ENCODE results near the gene MARS1. TPM values are rescaled to one million over a fixed set of nuclear protein-coding genes. Genes with fewer than 3 reads are reported as not detected.

Gene MARS1
- polyA plus RNA-seq, 4 donors, result 57.0 to 93.4 (median 62.6) TPM

DNA sequence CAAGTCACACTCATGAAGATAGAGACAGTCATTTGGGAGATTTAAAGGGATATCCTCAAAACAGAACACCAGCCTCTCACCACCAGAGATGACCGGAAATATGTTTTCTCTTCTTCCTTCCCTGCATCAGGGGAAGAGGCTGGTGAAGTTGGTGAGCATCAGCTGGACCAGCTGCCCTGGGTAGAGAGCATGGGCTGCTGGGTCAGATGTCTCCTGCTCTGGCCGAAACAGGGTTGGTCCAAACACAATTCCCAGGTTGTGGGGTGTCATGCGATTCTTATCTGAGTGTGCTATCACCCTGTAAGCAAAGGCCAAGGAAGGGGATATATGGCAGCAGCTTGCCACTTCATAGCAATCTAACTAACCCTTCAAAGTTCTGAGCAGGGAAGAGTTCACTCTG, 15.5 kb upstream of the MARS1 start:
- Histone ChIP-seq H3K27ac (ENCODE audit: low read depth in 1 of 3, low read length in 2 of 3) (no peak overlapping the region), H3K36me3 (ENCODE audit: control insufficient read depth in 3 of 3, insufficient read depth in 2 of 3, low read depth in 1 of 3, low read length in 3 of 3) (peaks cover 0 to 25% (median 0%) of the 10 kb centered on the region in 3 donors), H3K4me1 (ENCODE audit: control insufficient read depth in 3 of 3, insufficient read depth in 2 of 3, low read depth in 1 of 3, low read length in 2 of 3) (peaks cover 0 to 41% (median 8%) of the 10 kb centered on the region in 3 donors), H3K27me3 (ENCODE audit: control insufficient read depth in 3 of 3, insufficient read depth in 3 of 3, low read length in 3 of 3) (peaks cover 0 to 41% (median 0%) of the 10 kb centered on the region in 3 donors), H3K4me3 (ENCODE audit: low read depth in 1 of 3, low read length in 3 of 3) (no peak overlapping the region), H3K9me3 (ENCODE audit: control insufficient read depth in 2 of 2, insufficient read depth in 1 of 2, low read depth in 1 of 2, low read length in 1 of 2) (no peaks in the 10 kb centered on the region)
- FAIRE-seq, result no peak
- 71 to 77% (median 77%) methylated on average over 3 of the region's 3 CpGs for WGBS, 3 donors
- no peak for DNase-seq

- Histone ChIP-seq H3K9me3 (ENCODE audit: control insufficient read depth in 2 of 2, insufficient read depth in 1 of 2, low read depth in 1 of 2, low read length in 1 of 2) (no peaks in the 10 kb centered on the region), H3K4me1 (ENCODE audit: control insufficient read depth in 3 of 3, insufficient read depth in 2 of 3, low read depth in 1 of 3, low read length in 2 of 3) (peaks cover 0 to 41% (median 8%) of the 10 kb centered on the region in 3 donors), H3K27ac (ENCODE audit: low read depth in 1 of 3, low read length in 2 of 3) (no peak overlapping the region), H3K36me3 (ENCODE audit: control insufficient read depth in 3 of 3, insufficient read depth in 2 of 3, low read depth in 1 of 3, low read length in 3 of 3) (peaks cover 0 to 18% (median 0%) of the 10 kb centered on the region in 3 donors), H3K27me3 (ENCODE audit: control insufficient read depth in 3 of 3, insufficient read depth in 3 of 3, low read length in 3 of 3) (peaks cover 0 to 43% (median 0%) of the 10 kb centered on the region in 3 donors), H3K4me3 (ENCODE audit: low read depth in 1 of 3, low read length in 3 of 3) (no peak overlapping the region)
- DNase-seq, result no peak
- 49 to 63% (median 52%) methylated on average over 3 of the region's 3 CpGs for WGBS, 3 donors
- no peak for FAIRE-seq
These were observed 14.5 kb upstream of the MARS1 start for GRCh38 chr12:57473392-57473791.

GRCh38 chr12:57473886-57474285, 14.0 kb upstream of the MARS1 start:
- Histone ChIP-seq H3K27ac (ENCODE audit: low read depth in 1 of 3, low read length in 2 of 3) (no peak overlapping the region), H3K36me3 (ENCODE audit: control insufficient read depth in 3 of 3, insufficient read depth in 2 of 3, low read depth in 1 of 3, low read length in 3 of 3) (peaks cover 0 to 18% (median 0%) of the 10 kb centered on the region in 3 donors), H3K9me3 (ENCODE audit: control insufficient read depth in 2 of 2, insufficient read depth in 1 of 2, low read depth in 1 of 2, low read length in 1 of 2) (no peaks in the 10 kb centered on the region), H3K4me3 (ENCODE audit: low read depth in 1 of 3, low read length in 3 of 3) (no peak overlapping the region), H3K27me3 (ENCODE audit: control insufficient read depth in 3 of 3, insufficient read depth in 3 of 3, low read length in 3 of 3) (peaks cover 0 to 44% (median 0%) of the 10 kb centered on the region in 3 donors), H3K4me1 (ENCODE audit: control insufficient read depth in 3 of 3, insufficient read depth in 2 of 3, low read depth in 1 of 3, low read length in 2 of 3) (peaks cover 0 to 41% (median 8%) of the 10 kb centered on the region in 3 donors)
- FAIRE-seq, result no peak
- DNase-seq, result no peak
- 89 to 91% (median 91%) methylated on average over 5 of the region's 5 CpGs for WGBS, 3 donors

GRCh38 chr12:57474430-57474829, 13.4 kb upstream of the MARS1 start:
- 42 to 71% (median 53%) methylated on average over 8 of the region's 8 CpGs for WGBS, 3 donors
- FAIRE-seq (no peak), DNase-seq (peak in 1 of 2 donors; percentile 9)
- Histone ChIP-seq H3K36me3 (ENCODE audit: control insufficient read depth in 3 of 3, insufficient read depth in 2 of 3, low read depth in 1 of 3, low read length in 3 of 3) (peaks cover 0 to 16% (median 0%) of the 10 kb centered on the region in 3 donors), H3K27ac (ENCODE audit: low read depth in 1 of 3, low read length in 2 of 3) (no peak overlapping the region), H3K9me3 (ENCODE audit: control insufficient read depth in 2 of 2, insufficient read depth in 1 of 2, low read depth in 1 of 2, low read length in 1 of 2) (no peaks in the 10 kb centered on the region), H3K4me1 (ENCODE audit: control insufficient read depth in 3 of 3, insufficient read depth in 2 of 3, low read depth in 1 of 3, low read length in 2 of 3) (peaks cover 0 to 39% (median 8%) of the 10 kb centered on the region in 3 donors), H3K27me3 (ENCODE audit: control insufficient read depth in 3 of 3, insufficient read depth in 3 of 3, low read length in 3 of 3) (peaks cover 0 to 47% (median 0%) of the 10 kb centered on the region in 3 donors), H3K4me3 (ENCODE audit: low read depth in 1 of 3, low read length in 3 of 3) (no peak overlapping the region)

DNA sequence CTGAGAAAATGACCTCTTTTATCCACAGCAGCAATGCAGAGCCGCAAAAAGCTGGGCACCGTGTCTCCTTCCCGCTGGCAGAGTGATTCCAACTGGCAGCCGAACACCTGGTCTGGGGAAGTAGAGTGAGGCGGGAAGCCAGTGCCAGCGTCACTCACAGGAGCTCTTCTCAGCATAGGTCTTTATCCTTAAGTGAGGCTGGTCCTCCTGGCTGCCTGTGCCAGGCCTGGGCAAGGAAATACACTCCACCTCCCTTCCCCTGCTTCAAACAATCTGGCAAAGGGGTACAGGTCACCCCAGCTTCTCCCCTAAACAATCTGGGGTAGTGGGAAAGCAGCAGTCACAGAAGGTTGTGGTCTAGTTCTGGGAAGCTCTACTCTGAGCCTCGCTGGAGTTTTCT, 13.0 kb upstream of the MARS1 start:
- WGBS, 3 donors, result 18 to 58% (median 34%) methylated on average over 7 of the region's 7 CpGs
- H3K27ac ChIP-seq (ENCODE audit: low read depth in 1 of 3, low read length in 2 of 3), result no peak overlapping the region
- peaks cover 0 to 37% (median 8%) of the 10 kb centered on the region in 3 donors for H3K4me1 ChIP-seq (ENCODE audit: control insufficient read depth in 3 of 3, insufficient read depth in 2 of 3, low read depth in 1 of 3, low read length in 2 of 3)
- H3K4me3 ChIP-seq (ENCODE audit: low read depth in 1 of 3, low read length in 3 of 3), result peak overlapping the region in 1 of 3 donors; percentile 35
- H3K9me3 ChIP-seq (ENCODE audit: control insufficient read depth in 2 of 2, insufficient read depth in 1 of 2, low read depth in 1 of 2, low read length in 1 of 2), result no peaks in the 10 kb centered on the region
- no peak for FAIRE-seq
- DNase-seq, result no peak
- peaks cover 0 to 15% (median 0%) of the 10 kb centered on the region in 3 donors for H3K36me3 ChIP-seq (ENCODE audit: control insufficient read depth in 3 of 3, insufficient read depth in 2 of 3, low read depth in 1 of 3, low read length in 3 of 3)
- H3K27me3 ChIP-seq (ENCODE audit: control insufficient read depth in 3 of 3, insufficient read depth in 3 of 3, low read length in 3 of 3), result peaks cover 0 to 49% (median 0%) of the 10 kb centered on the region in 3 donors

- peaks cover 0 to 49% (median 0%) of the 10 kb centered on the region in 3 donors for H3K27me3 ChIP-seq (ENCODE audit: control insufficient read depth in 3 of 3, insufficient read depth in 3 of 3, low read length in 3 of 3)
- DNase-seq, result peak in 1 of 2 donors; percentile 77
- H3K36me3 ChIP-seq (ENCODE audit: control insufficient read depth in 3 of 3, insufficient read depth in 2 of 3, low read depth in 1 of 3, low read length in 3 of 3), result peaks cover 0 to 15% (median 0%) of the 10 kb centered on the region in 3 donors
- H3K27ac ChIP-seq (ENCODE audit: low read depth in 1 of 3, low read length in 2 of 3), result peak overlapping the region in 1 of 3 donors; percentile 12
- peaks cover 0 to 32% (median 5%) of the 10 kb centered on the region in 3 donors for H3K4me1 ChIP-seq (ENCODE audit: control insufficient read depth in 3 of 3, insufficient read depth in 2 of 3, low read depth in 1 of 3, low read length in 2 of 3)
- H3K9me3 ChIP-seq (ENCODE audit: control insufficient read depth in 2 of 2, insufficient read depth in 1 of 2, low read depth in 1 of 2, low read length in 1 of 2), result no peaks in the 10 kb centered on the region
- H3K4me3 ChIP-seq (ENCODE audit: low read depth in 1 of 3, low read length in 3 of 3), result peak overlapping the region; percentile 8 to 48 (median 35)
- WGBS, 3 donors, result 7 to 19% (median 12%) methylated on average over 64 to 84 of the region's 84 CpGs
- no peak for FAIRE-seq
These were observed 12.4 kb upstream of the MARS1 start for GRCh38 chr12:57475271-57476161.

DNA sequence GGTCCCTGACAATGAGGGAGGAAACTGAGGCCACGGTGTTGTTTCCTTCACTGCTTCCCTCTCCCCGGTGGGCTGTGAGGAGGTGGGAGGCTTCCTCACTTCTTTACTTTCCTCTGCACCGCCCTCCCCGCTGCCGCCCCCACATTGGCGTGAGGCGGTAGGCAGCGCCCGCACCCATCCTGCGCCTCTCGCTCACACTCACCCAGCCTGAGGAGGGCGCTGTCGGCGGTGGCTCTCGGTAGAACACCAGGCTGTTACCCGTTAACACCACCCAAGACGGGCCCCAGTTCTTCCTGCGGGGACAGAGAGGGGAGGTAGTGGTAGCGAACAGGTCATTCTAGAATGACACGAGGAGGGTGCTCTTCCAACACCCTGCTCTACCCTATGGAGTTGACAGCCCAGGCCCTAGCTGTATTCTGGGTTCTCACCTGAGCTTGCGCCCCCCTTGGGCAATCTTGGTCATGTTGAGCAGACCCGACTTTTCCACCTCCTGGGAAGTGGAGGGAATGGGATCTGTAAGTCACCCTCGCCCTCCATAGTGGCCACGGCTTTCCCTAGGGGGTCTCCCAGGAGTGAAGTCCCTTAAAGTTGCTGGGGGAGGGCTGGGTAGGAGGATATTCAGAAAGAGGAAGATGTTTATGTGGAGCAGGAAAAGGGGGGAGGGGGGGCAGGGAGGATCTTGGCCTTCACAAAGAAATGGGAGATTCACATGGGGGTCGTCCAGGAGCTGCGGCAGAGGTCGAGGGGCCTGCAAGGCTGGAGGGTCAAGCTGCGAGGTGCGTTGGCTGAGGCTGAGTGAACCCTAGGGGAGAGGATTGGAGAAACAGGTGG, 11.5 kb upstream of the MARS1 start:
- H3K9me3 ChIP-seq (ENCODE audit: control insufficient read depth in 2 of 2, insufficient read depth in 1 of 2, low read depth in 1 of 2, low read length in 1 of 2), result no peaks in the 10 kb centered on the region
- 14 to 24% (median 19%) methylated on average over 27 to 29 of the region's 29 CpGs for WGBS, 3 donors
- H3K36me3 ChIP-seq (ENCODE audit: control insufficient read depth in 3 of 3, insufficient read depth in 2 of 3, low read depth in 1 of 3, low read length in 3 of 3), result peaks cover 0 to 8% (median 0%) of the 10 kb centered on the region in 3 donors
- no peak for DNase-seq
- peaks cover 0 to 52% (median 0%) of the 10 kb centered on the region in 3 donors for H3K27me3 ChIP-seq (ENCODE audit: control insufficient read depth in 3 of 3, insufficient read depth in 3 of 3, low read length in 3 of 3)
- FAIRE-seq, result no peak
- peaks cover 0 to 23% (median 2%) of the 10 kb centered on the region in 3 donors for H3K4me1 ChIP-seq (ENCODE audit: control insufficient read depth in 3 of 3, insufficient read depth in 2 of 3, low read depth in 1 of 3, low read length in 2 of 3)
- peak overlapping the region in 2 of 3 donors; percentile 12 to 83 for H3K27ac ChIP-seq (ENCODE audit: low read depth in 1 of 3, low read length in 2 of 3)
- H3K4me3 ChIP-seq (ENCODE audit: low read depth in 1 of 3, low read length in 3 of 3), result peak overlapping the region; percentile 32 to 48 (median 35)
